HS-27A (cell line): ENCODE measurements around the gene CDH4.
"Not testable (repeated sequence)": the region's sequence is repeated elsewhere in the genome, so short reads cannot be mapped to it uniquely, and the experiment has no call there.

ENCODE experiments used
- DNase-seq: peaks from one replicate; pipeline ENCODE4 v3.0.0-alpha.2; 2012; ENCODE audit warnings: low read depth, missing footprints

Gene CDH4

DNA sequence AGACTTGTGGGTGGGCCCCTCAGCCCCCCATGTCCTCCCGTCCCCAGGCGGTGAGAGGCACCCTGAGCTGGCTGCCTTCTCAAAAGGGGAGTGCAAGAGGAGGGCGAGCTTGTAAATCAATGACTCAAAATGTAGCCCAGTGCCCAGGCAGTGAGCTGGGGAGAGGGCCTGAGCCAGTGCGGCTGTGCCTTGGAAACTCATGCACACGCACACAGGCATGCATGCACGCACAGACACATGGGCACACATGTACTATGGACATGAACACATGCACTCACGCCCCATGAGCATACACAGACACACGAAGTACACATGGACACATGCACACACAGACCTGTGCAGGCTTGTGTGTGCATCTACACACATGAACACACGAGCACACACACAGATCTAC is 680.1 kb downstream of the CDH4 start:
- no peak for DNase-seq

DNA sequence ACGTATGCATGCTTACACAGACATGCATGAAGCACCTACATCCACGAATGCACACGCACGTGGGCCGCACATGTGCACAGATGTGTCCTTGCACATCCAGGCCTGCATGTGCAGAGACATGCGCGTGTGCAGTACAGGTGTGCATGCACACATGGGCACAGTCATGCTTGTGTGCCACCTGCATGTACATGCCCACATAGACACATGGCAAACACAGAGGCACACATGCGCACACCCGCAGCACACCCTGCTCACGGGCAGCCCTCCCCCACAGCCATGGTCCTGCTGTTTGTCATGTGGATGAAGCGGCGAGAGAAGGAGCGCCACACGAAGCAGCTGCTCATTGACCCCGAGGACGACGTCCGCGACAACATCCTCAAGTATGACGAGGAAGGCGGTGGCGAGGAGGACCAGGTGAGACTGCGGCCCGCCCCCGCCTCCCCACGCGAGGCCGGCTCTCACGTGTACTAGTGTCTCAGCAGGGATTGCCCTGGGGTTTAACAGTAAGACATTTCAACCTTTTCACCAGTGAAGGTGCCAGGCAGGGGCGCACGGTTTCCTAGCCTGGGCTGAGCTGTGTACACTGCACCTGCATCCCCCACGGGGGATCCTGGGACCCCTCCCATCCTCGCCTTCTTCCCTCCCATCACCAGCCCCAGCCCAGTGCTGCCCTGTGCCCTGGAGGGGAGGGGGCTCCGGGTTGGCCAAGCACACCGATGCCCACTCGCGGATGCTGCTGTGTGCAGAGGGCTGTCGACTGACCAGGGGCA is 680.8 kb downstream of the CDH4 start:
- DNase-seq, result no peak

DNA sequence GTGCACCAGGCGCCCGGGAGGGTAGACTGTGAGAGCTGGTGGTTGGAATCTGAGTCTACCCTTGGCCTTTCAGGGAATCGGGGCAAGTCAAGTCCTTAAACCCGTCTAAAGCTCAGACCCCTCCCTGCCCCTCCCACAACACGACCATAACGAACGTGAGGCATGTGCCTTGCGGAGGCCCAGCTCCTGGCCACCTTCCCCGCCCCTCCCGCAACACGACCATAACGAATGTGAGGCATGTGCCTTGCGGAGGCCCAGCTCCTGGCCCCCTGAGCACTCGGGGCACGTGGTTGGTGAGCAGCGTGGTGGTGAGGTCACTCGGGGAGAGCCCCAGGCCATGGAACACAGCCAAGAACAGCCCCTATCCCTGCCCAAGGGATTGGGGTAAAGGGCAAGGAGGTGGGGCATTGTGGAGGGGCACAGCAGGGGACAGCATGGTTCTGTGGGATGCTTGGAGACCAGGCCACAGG is 681.5 kb downstream of the CDH4 start:
- no peak for DNase-seq

DNA sequence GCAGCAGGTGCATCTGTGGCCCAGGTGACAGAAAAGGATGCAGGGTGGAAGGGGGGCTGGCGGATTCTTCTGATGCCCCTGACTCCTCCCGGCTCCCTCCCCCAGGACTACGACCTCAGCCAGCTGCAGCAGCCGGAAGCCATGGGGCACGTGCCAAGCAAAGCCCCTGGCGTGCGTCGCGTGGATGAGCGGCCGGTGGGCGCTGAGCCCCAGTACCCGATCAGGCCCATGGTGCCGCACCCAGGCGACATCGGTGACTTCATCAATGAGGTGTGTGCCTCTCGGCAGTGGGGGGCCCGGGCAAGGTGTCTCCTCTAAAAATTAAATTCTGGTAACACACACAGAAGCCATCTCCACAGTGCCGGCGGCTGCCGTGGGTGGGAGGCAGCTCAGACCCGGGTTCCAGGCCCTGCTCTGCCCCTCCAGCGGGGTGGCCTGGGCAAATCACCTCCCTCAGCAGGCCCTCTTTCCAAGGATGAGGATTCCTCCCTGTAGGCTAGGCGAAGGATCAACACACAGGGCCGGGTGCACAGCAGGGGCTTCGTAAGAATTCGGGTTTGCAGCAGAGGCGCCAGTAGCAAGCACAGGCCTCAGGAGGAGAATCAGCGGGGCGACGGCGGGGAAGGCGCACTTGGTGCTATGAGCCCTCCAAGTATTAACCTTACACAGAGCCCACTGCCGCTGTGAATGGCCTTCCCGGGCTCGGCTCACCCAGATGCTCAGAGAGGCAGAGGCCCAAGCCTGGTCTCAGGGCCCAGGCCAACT is 682.1 kb downstream of the CDH4 start:
- no peak for DNase-seq

DNA sequence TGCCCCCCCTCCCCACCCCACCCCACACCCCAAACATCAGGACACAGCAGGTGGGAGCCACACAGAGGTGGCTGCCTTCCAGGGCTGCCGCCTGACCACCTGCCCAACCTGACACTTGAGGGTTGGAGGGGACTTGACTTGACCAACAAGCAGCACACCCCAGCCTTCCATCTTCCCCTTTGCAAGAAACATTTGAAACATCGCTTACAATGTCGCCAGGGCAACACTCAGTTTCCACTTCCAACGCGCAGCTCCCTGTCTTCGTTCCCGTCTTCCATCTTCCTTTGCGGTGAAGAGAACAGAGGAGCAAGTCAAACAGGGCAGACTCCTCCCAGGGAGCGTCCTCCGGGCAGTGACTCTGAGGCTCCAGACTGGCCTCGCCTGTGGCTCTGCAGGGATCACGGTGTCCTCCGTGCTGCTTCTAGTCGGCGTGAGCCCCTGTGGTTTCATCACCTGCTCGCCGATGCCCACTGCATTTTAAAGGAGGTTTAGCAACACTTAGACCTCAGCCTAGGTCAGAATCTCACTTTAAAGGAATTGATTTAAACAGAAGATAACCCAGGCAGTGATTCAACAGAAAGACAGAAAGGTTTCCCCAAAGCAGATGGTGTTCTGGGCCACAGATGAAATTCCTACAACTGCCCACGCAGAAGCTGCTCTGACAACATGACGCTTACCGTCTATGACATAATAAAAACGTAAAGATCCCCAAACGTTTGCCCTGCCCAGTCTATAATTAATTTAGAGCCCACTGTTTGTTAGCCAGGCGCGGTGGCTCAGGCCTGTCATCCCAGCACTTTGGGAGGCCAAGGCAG is 682.9 kb downstream of the CDH4 start:
- no peak for DNase-seq

DNA sequence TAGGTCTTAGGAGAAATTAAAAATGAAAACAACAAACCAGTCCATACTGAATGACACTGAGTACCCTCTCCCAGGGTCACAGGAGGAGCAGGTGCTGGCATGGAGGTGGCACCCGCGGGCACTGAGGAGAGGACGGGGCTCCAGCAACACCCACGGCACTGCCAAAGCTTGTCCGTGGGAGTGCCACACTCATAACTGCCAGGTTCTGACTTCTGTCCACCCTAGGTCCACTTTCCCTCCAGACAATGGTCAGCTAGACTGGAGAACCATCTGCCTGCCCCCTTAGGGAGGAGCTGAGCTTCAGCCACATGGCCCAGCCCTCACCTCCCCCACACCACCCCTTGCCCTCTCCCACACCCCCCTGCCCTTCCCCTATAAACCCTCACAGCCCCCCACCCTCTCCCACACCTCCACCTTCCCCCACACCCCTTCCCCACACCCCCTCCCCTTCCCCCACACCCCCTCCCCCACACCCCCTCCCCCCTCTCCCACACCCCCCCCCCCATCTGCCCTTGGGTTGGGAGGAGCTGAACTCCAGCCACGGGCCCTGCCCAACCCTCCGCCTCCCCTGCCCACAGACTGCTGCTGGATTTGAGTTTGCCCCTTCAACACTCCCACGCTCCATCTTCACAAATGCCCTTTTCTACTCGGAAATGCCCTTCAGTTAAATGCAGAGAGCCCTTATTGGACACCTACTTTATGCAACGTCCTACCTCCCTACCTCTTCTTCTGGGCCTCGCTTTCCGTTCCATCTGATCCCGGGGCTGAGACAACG is 684.1 kb downstream of the CDH4 start:
- DNase-seq, result no peak

DNA sequence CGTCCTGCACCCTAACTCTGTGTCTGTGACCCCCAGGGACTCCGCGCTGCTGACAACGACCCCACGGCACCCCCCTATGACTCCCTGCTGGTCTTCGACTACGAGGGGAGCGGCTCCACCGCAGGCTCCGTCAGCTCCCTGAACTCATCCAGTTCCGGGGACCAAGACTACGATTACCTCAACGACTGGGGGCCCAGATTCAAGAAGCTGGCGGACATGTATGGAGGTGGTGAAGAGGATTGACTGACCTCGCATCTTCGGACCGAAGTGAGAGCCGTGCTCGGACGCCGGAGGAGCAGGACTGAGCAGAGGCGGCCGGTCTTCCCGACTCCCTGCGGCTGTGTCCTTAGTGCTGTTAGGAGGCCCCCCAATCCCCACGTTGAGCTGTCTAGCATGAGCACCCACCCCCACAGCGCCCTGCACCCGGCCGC is 684.7 kb downstream of the CDH4 start:
- no peak for DNase-seq

DNA sequence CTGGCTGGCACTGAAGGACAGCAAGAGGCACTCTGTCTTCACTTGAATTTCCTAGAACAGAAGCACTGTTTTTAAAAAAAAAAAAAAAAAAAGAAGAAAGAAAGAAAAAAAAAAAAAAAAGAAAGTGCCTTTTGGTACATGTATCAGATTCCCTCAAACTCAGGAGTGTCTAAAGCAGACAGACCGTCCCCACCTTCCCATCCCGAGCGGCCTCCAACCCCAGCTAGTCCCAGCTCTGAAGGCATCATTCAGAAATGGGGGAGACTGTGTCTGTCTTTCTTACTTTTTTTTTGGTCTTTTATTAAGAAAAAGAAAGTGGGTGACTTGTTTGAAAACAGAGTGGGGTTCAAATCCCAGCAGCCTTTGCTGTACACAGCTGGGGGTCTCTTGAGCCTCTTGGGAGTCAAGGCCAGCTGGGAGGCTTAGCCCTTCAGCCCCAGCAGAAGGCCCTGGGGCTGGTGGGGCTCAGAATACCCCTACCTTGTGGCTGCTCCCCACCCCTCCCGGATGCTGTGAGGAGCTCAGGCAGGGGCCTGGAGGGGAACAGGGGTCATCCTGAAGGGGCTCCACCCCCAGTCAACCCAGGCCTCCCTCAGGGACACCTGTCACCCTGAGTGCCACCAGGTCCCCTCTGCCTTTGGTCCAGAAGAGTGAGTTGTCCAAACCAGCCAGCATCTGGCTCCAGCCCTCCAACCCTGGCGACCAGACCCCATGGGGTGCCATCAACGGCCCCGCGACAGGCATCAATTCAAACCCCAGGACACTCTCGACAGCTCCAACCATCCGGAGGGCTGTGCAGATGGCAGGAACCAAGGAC is 685.3 kb downstream of the CDH4 start:
- DNase-seq, result no peak

DNA sequence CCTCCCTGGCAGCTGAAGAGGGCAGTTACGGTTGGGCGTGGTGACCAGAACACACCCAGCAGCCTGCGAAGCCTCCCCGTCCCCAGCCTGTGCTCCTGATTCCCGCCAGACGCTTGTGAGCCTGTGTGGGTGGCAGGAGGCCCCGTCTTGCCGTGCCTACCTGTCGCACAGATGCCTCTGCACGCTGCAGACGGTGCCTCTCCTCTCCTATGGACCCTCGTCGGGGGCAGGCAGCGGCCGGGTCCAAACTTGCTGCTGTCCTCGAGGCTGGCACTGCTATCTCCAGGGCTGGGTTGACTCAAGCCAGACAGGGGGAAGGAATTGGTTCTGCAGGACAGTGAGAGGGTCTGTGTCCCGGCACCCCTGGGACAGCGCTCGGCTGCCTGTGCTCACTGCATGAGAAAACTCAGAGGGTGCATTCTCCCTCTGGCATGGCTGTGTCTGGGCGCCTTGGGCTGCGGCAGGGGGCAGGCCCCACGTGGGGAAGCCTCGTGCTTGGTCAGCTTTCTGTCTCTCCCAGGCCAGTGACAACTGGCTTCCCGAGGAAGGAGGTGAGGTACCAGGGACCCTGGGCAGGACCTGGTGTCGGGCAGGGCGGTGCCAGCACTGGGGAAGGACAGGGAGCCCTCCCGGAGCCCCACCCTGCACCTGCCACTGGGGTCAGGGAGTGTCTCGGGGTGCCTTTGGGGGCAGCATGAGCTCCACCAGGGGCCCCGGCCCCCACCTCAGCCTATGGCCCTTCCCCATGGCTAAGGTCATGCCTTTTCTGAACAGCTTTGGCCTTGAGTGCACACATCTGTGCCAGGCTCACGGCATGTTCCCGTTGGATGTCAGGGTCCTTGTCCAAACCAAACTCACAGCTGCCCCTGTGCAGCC is 686.1 kb downstream of the CDH4 start:
- DNase-seq, result no peak

DNA sequence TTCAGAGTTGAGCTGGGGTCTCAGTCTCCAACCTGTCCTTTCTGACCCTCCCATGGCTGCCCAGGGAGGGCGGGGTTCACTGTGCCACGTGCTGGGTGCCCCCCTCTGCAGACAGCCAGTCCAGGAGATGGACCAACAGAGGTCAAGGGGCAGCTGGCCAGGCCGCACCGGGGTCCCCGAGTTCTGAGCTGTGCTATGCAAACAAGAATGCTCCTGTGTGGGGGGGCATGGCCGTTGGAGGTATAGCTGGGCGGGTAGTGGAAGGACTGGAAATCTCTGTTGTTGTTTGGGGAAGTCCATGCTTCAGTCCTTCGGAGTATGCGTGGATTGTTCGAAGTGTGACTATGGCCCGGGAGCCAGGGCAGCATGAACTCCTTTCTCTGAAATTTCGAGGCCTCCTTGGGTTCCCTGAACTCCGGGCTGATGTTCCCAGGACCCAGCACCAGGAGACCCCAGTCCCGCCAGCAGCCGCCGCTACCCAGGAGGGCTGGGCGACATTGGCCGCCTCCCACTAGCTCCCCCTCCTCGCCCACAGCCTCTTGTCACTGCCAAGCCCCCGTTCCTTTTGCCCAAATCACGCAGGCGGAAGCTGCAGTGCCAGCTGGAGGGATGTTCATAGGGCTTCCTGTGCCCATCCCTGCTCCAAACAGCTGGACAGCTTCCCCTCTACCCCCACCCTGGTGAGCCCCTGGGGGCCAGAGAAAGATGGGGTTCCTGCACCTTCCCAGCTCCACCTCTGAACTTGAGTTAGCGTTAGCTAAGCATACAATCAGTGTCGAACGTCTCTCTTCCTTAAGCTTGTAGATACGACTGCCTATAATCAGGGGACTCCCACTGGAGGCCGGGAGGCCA is 687.0 kb downstream of the CDH4 start:
- DNase-seq, result no peak

DNA sequence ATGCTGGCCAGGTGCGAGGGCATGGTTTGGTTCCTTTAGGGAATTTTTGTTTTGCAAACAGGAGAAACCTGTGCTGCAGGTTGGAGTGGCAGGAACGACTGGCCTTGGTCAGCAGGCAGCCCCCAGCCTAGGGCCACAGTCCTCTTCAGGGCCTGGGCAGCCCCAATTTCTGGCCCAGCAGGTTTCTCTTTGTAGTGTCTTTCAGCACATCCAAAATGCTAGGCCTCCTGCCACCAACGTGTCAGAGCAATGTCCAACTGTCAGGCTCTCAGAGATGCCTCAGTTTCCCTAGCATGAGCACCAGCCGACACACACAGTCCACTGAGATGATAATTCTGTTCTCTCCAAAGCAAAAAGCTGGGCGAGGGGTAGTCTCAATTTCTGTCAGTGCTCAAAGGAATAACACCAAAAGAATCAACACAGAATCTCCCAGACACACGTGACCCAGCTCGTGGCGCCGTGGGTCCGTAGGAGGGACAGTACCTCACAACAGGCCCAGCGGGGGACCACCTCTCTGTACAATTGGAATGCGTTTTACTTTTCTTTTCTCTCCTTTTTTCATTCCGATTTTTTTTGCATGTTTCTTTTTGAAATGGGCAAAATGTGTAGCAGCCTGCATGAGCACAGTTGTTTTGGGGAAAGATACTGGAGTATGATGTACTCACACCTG is 687.8 kb downstream of the CDH4 start:
- DNase-seq, result no peak

DNA sequence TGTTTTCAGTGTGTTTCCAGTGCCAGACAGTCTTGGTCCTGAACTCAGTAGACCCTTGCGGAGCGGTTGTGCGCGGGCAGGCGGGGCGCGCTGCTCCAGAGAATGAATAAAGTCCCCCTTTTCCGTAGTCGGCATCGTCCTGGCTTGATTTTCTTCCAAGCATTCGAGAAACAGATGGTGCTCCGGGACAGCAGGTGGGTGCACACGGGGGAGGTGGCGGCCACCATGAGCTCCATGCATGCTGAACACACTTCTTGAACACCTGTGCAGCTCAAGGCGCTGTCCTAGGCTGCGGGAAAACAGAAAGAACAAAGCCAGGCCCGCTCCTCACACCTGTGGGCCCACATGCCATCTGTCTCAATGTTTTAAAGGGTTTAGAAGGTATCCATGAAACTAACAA is 688.4 kb downstream of the CDH4 start:
- no peak for DNase-seq

DNA sequence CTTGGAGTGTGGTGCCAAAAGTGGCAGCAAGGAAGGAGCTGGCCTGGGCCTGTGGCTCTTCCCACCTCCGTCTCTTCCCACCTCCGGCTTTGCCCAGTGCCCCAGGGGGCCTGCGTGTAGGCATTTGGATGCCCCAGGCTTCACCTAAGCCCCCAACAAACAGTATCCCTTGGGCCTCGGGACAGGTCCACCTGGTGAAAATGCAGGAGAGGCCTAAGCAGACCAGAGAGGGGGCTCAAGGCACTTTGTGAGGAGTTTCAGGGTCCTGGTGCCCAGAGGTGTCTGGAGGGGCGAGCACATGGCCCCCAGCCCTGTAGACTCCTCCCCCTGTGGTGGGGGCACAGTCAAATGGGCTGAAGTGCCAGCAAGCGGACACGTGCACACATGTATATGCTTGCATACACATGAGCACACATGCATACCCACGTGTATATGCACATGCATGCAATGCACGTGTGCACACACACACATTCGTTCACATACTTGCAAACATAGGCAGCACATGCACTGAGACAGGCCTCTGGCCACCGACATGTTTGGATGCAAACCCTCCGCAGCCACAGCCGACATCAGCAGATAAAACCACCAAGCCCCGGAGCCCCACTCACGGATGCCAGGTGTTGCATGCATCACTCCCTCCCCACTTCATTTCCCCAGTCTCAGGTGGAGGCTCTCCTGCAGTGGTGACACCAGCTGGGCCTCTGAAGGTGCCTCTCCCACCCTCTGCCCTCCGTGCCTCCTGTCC is 689.1 kb downstream of the CDH4 start:
- no peak for DNase-seq

DNA sequence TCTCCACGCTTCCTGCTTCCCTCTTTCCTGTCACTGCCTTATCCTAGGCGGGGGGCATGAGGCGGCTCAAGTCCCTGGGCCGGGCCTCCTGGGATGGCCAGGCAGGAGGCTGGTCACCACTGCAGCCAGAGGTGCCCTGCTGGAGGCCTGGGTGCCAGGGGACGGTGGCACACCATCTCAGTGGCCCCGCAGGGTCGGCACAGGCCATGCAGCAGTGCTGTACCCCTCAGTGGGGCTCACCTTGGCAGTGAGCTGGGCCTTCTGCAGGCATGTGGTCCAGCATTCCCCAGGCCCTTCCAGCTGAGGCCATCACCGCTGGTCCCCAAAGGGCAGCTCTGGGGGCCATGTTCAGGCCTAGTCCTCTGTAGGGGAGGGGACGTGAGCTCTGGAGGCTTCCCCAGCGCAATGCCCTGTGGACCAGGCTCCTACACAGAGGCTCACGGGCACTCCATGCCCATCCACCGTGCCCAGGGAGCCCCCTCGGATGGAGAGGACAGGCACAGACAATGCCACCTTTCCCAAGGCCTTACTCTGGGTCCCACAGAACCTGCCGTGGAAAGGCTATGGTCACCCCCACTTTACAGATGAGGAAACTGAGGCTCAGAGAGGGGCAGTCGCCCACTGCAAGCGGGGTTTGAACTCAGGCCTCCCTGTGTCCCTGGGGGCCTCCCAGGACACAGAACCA is 689.8 kb downstream of the CDH4 start:
- no peak for DNase-seq

DNA sequence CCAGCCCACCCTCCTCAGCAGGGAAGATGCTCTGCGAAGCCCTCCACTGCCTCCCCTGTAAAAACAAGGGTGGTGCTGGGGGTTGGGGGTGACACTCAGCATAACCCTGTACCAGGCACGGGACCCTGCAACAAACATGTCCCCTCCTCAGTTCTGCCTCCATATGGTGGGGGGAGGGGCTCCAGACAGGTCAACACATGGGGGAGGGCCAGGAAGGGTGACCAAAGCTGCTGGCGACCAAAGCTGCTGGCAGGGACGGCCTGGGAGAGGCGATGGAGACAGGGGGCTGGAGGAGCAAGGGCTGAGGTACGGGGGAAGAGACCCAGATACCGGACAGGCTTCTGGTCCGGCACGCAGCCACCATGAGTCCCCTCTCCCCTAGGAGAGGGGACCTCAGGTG is 690.5 kb downstream of the CDH4 start:
- no peak for DNase-seq

DNA sequence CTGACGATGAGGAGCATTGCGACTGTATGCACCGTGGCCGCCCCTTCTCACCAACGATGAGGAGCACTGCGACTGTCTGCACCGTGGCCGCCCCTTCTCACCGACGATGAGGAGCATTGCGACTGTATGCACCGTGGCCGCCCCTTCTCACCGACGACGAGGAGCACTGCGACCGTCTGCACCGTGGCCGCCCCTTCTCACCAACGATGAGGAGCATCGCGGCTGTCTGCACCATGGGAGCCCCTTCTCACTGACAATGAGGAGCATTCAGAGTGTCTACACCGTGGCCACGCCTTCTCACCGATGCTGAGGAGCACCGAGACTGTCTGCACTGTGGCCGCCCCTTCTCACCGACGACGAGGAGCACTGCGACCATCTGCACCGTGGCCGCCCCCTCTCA is 692.9 kb downstream of the CDH4 start:
- not testable (repeated sequence) for DNase-seq

DNA sequence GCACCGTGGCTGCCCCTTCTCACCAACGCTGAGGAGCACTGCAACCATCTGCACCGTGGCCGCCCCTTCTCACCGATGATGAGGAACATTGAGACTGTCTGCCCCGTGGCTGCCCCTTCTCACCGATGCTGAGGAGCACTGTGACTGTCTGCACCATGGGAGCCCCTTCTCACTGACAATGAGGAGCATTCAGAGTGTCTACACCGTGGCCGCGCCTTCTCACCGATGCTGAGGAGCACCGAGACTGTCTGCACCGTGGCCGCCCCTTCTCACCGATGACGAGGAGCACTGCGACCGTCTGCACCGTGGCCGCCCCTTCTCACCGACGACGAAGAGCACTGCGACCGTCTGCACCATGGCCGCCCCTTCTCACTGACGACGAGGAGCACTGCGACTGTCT is 693.4 kb downstream of the CDH4 start:
- DNase-seq, result not testable (repeated sequence)
